Measurements from ENCODE around the gene HPCAL1.

The HPCAL1 gene

GRCh38 chr2:10304458-10305253, 2.0 kb downstream of the HPCAL1 start:
- DNase-seq, result no peak

- no peak for DNase-seq
Measured at GRCh38 chr2:10305254-10305635, 2.5 kb downstream of the HPCAL1 start.

- no peak for DNase-seq
Measured at GRCh38 chr2:10305715-10306114, 3.0 kb downstream of the HPCAL1 start.

- no peak for DNase-seq
Measured at GRCh38 chr2:10306901-10307463, 4.3 kb downstream of the HPCAL1 start.

GRCh38 chr2:10307561-10308156, 5.0 kb downstream of the HPCAL1 start:
- no peak for DNase-seq

GRCh38 chr2:10308866-10309265, 6.2 kb downstream of the HPCAL1 start:
- no peak for DNase-seq

- no peak for DNase-seq
Measured at GRCh38 chr2:10309286-10309685, 6.6 kb downstream of the HPCAL1 start.

- no peak for DNase-seq
Measured at GRCh38 chr2:10310309-10310888, 7.7 kb downstream of the HPCAL1 start.

- no peak for DNase-seq
Measured at GRCh38 chr2:10311736-10312135, 9.0 kb downstream of the HPCAL1 start.

GRCh38 chr2:10312437-10312957, 9.8 kb downstream of the HPCAL1 start:
- no peak for DNase-seq

- DNase-seq, result no peak
Measured at GRCh38 chr2:10316336-10316735, 13.6 kb downstream of the HPCAL1 start.

GRCh38 chr2:10316860-10317259, 14.2 kb downstream of the HPCAL1 start:
- DNase-seq, result no peak

GRCh38 chr2:10317646-10318045, 14.9 kb downstream of the HPCAL1 start:
- DNase-seq, result no peak

- no peak for DNase-seq
Measured at GRCh38 chr2:10318345-10318744, 15.6 kb downstream of the HPCAL1 start.

GRCh38 chr2:10319892-10320574, 17.3 kb downstream of the HPCAL1 start:
- no peak for DNase-seq

- no peak for DNase-seq
Measured at GRCh38 chr2:10320575-10320931, 17.8 kb downstream of the HPCAL1 start.

GRCh38 chr2:10320933-10321332, 18.2 kb downstream of the HPCAL1 start:
- no peak for DNase-seq

GRCh38 chr2:10321622-10322021, 18.9 kb downstream of the HPCAL1 start:
- DNase-seq, result no peak

GRCh38 chr2:10322481-10322880, 19.8 kb downstream of the HPCAL1 start:
- no peak for DNase-seq

- no peak for DNase-seq
Measured at GRCh38 chr2:10322973-10323372, 20.3 kb downstream of the HPCAL1 start.

GRCh38 chr2:10323535-10323934, 20.8 kb downstream of the HPCAL1 start:
- no peak for DNase-seq

- no peak for DNase-seq
Measured at GRCh38 chr2:10324095-10324832, 21.6 kb downstream of the HPCAL1 start.

Data from NCI-H2081 treated with DMSO at 0.1 percent for 48 hours (cell line).